ENCODE data around the gene MMP8. TPM values are rescaled to one million over a fixed set of nuclear protein-coding genes. Genes with fewer than 3 reads are reported as not detected.
"Not testable (repeated sequence)": the region's sequence is repeated elsewhere in the genome, so short reads cannot be mapped to it uniquely, and the experiment has no call there.

The MMP8 gene
- under 1 TPM in 1 of 2 donors, not detected in 1; 0.37 TPM for total RNA-seq
- long read RNA-seq: 0 reads

- no peak for DNase-seq
- no peak for ATAC-seq
- intact Hi-C loops (cut with DNase I): no loop called here
Observed at GRCh38 chr11:102724904-102725500, at the start of gene MMP8. Gene MMP8, minus strand, starts transcription at chr11:102724954. Its CDS starts 99 bp downstream, at chr11:102724855.

GRCh38 chr11:102773386-102773785 is 48.6 kb upstream of the MMP8 start:
- DNase-seq: no peak
- no peak for ATAC-seq
- intact Hi-C loops (cut with DNase I): no loop called here

- no peak for DNase-seq
- intact Hi-C loops (cut with DNase I): no loop called here
- no peak for ATAC-seq
Observed at GRCh38 chr11:102771351-102771750, 46.6 kb upstream of the MMP8 start.

- intact Hi-C loops (cut with DNase I): no loop called here
Observed at GRCh38 chr11:102770191-102770590, 45.4 kb upstream of the MMP8 start.

GRCh38 chr11:102767800-102768199 is 43.0 kb upstream of the MMP8 start:
- DNase-seq (no peak), ATAC-seq (no peak)
- intact Hi-C loops (cut with DNase I): no loop called here

More at GRCh38 chr11:102770191-102770590, 45.4 kb upstream of the MMP8 start:
- no peak for ATAC-seq
- no peak for DNase-seq

- intact Hi-C loops (cut with DNase I): no loop called here
- ATAC-seq: no peak
Observed at GRCh38 chr11:102763440-102763839, 38.7 kb upstream of the MMP8 start.

GRCh38 chr11:102762361-102762767 is 37.6 kb upstream of the MMP8 start:
- intact Hi-C loops (cut with DNase I): no loop called here
- ATAC-seq (no peak), DNase-seq (no peak)

More at GRCh38 chr11:102763440-102763839, 38.7 kb upstream of the MMP8 start:
- no peak for DNase-seq

GRCh38 chr11:102761646-102762238 is 37.0 kb upstream of the MMP8 start:
- intact Hi-C loops (cut with DNase I): no loop called here
- DNase-seq (no peak), ATAC-seq (no peak)

GRCh38 chr11:102760344-102761035 is 35.7 kb upstream of the MMP8 start:
- DNase-seq (no peak), ATAC-seq (peak in 1 of 2 donors; percentile 40)
- intact Hi-C loops (cut with DNase I): no loop called here

GRCh38 chr11:102757823-102758549 is 33.2 kb upstream of the MMP8 start:
- ATAC-seq: peak in 1 of 2 donors; percentile 15
- DNase-seq: no peak
- intact Hi-C loops (cut with DNase I): no loop called here

- intact Hi-C loops (cut with DNase I): no loop called here
- no peak for DNase-seq
- ATAC-seq: no peak
Observed at GRCh38 chr11:102753267-102753666, 28.5 kb upstream of the MMP8 start.

GRCh38 chr11:102751673-102752072 is 26.9 kb upstream of the MMP8 start:
- intact Hi-C loops (cut with DNase I): no loop called here
- ATAC-seq (no peak), DNase-seq (no peak)

- no peak for ATAC-seq
- intact Hi-C loops (cut with DNase I): no loop called here
- DNase-seq: no peak
Observed at GRCh38 chr11:102749101-102749722, 24.5 kb upstream of the MMP8 start.

- DNase-seq; intact Hi-C loops (cut with DNase I); ATAC-seq: not testable (repeated sequence)
Observed at GRCh38 chr11:102746746-102747578, 22.2 kb upstream of the MMP8 start.

GRCh38 chr11:102734650-102735049 is 9.9 kb upstream of the MMP8 start:
- intact Hi-C loops (cut with DNase I): no loop called here
- ATAC-seq: no peak
- DNase-seq: no peak

- intact Hi-C loops (cut with DNase I): no loop called here
- ATAC-seq (no peak), DNase-seq (peak; percentile 30)
Observed at GRCh38 chr11:102733232-102733875, 8.6 kb upstream of the MMP8 start.

GRCh38 chr11:102730944-102731343 is 6.2 kb upstream of the MMP8 start:
- intact Hi-C loops (cut with DNase I); DNase-seq; ATAC-seq: not testable (repeated sequence)

Data from left cardiac atrium (tissue), 4 donors.